ENCODE data around the gene NCOA1. TPM values are rescaled to one million over a fixed set of nuclear protein-coding genes. Genes with fewer than 3 reads are reported as not detected.

Gene NCOA1
- total RNA-seq, 1 experiment from 2014 or later, result 15.4 TPM

DNA sequence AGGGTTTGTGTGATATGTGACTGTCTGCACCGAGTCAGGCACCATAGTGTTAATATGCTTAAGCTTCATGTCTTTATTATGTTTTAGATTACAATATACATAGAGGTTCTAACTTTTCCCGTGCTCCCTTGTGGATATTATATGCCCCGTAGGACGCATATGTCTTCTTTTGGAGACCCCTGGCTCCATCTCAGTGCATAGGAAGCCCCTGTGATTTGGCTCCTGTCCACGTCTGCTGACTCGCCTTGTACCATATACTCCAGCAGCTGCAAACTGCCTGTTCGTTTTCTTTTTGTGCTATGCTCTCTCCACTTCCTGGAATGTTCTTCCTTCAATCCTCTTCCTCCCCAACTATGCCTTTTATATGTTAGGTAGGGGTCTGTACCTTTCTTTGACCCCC, 191.2 kb downstream of the NCOA1 start:
- Mint-ChIP-seq H3K36me3 (ENCODE audit: insufficient read depth, unreplicated experiment) (no peaks in the 10 kb centered on the region), H3K27me3 (ENCODE audit: insufficient read depth, unreplicated experiment) (no peaks in the 10 kb centered on the region), H3K9me3 (ENCODE audit: unreplicated experiment) (no peaks in the 10 kb centered on the region), H3K4me3 (ENCODE audit: unreplicated experiment) (no peak overlapping the region), H3K4me1 (ENCODE audit: insufficient read depth, unreplicated experiment) (peaks cover 5% of the 10 kb centered on the region), H3K27ac (ENCODE audit: low read depth, unreplicated experiment) (no peak overlapping the region)
- TF ChIP-seq CTCF (IDR thresholded peaks at IDR 0.05; ENCODE audit: unreplicated experiment), result no peak
- DNase-seq (ENCODE audit: unreplicated experiment), result no peak
- POLR2A ChIA-PET, result no interaction called here
- intact Hi-C loops (cut with micrococcal nuclease), result no loop called here
- BruUV-seq (replicated peaks), result no TSS peak
- CTCF ChIA-PET, result interaction anchor here (0.5 kb wide), 1 partner anchor 83 kb away, joined by 3 read pairs; no protein-coding TSS in a partner anchor

- no peaks in the 10 kb centered on the region for H3K9me3 Mint-ChIP-seq (ENCODE audit: unreplicated experiment)
- no peak for TF ChIP-seq CTCF (IDR thresholded peaks at IDR 0.05; ENCODE audit: unreplicated experiment)
- no peaks in the 10 kb centered on the region for H3K36me3 Mint-ChIP-seq (ENCODE audit: insufficient read depth, unreplicated experiment)
- H3K4me1 Mint-ChIP-seq (ENCODE audit: insufficient read depth, unreplicated experiment), result peaks cover 5% of the 10 kb centered on the region
- BruUV-seq (replicated peaks), result no TSS peak
- intact Hi-C loops (cut with micrococcal nuclease), result no loop called here
- DNase-seq (ENCODE audit: unreplicated experiment), result no peak
- H3K4me3 Mint-ChIP-seq (ENCODE audit: unreplicated experiment), result no peak overlapping the region
- H3K27me3 Mint-ChIP-seq (ENCODE audit: insufficient read depth, unreplicated experiment), result no peaks in the 10 kb centered on the region
- ChIA-PET CTCF (interaction anchor here (1.0 kb wide), 1 partner anchor 144 kb away, joined by 3 read pairs; no protein-coding TSS in a partner anchor), POLR2A (no interaction called here)
- no peak overlapping the region for H3K27ac Mint-ChIP-seq (ENCODE audit: low read depth, unreplicated experiment)
These were observed 192.4 kb downstream of the NCOA1 start for GRCh38 chr2:24683408-24683807.

GRCh38 chr2:24690524-24690923, 199.5 kb downstream of the NCOA1 start:
- H3K36me3 Mint-ChIP-seq (ENCODE audit: insufficient read depth, unreplicated experiment), result no peaks in the 10 kb centered on the region
- intact Hi-C loops (cut with micrococcal nuclease), result no loop called here
- CTCF ChIA-PET, result no interaction called here
- BruUV-seq (replicated peaks), result no TSS peak
- H3K27me3 Mint-ChIP-seq (ENCODE audit: insufficient read depth, unreplicated experiment), result no peaks in the 10 kb centered on the region
- H3K4me3 Mint-ChIP-seq (ENCODE audit: unreplicated experiment), result no peak overlapping the region
- POLR2A ChIA-PET, result interaction anchor here (1.1 kb wide), 1 partner anchor 12 kb away, joined by 3 read pairs; no protein-coding TSS in a partner anchor
- no peak for TF ChIP-seq CTCF (IDR thresholded peaks at IDR 0.05; ENCODE audit: unreplicated experiment)
- no peaks in the 10 kb centered on the region for H3K9me3 Mint-ChIP-seq (ENCODE audit: unreplicated experiment)
- no peaks in the 10 kb centered on the region for H3K4me1 Mint-ChIP-seq (ENCODE audit: insufficient read depth, unreplicated experiment)
- DNase-seq (ENCODE audit: unreplicated experiment), result no peak
- H3K27ac Mint-ChIP-seq (ENCODE audit: low read depth, unreplicated experiment), result no peak overlapping the region

- DNase-seq (ENCODE audit: unreplicated experiment), result no peak
- Mint-ChIP-seq H3K4me3 (ENCODE audit: unreplicated experiment) (no peak overlapping the region), H3K27ac (ENCODE audit: low read depth, unreplicated experiment) (no peak overlapping the region), H3K4me1 (ENCODE audit: insufficient read depth, unreplicated experiment) (no peaks in the 10 kb centered on the region), H3K9me3 (ENCODE audit: unreplicated experiment) (no peaks in the 10 kb centered on the region), H3K36me3 (ENCODE audit: insufficient read depth, unreplicated experiment) (no peaks in the 10 kb centered on the region), H3K27me3 (ENCODE audit: insufficient read depth, unreplicated experiment) (no peaks in the 10 kb centered on the region)
- intact Hi-C loops (cut with micrococcal nuclease), result no loop called here
- CTCF ChIA-PET, result interaction anchor here (1.0 kb wide), 1 partner anchor 282 kb away, joined by 4 read pairs; no protein-coding TSS in a partner anchor
- TF ChIP-seq CTCF (IDR thresholded peaks at IDR 0.05; ENCODE audit: unreplicated experiment), result no peak
- no TSS peak for BruUV-seq (replicated peaks)
- POLR2A ChIA-PET, result interaction anchor here (0.6 kb wide), 1 partner anchor 63 kb away, joined by 5 read pairs; no protein-coding TSS in a partner anchor
These were observed 200.8 kb downstream of the NCOA1 start for GRCh38 chr2:24691806-24692205.

Data from MCF 10A (cell line).